Stimulated activated CD8-positive, alpha-beta memory T cell treated with anti-CD3 and anti-CD28 coated beads, Interleukin-12 subunit alpha, Interleukin-12 subunit beta, amount 100 ng/mL, for 24 hours (primary cell): ENCODE results near the gene PCGF3.
"Not testable (repeated sequence)": the region's sequence is repeated elsewhere in the genome, so short reads cannot be mapped to it uniquely, and the experiment has no call there.

ENCODE experiments used
- DNase-seq: peaks from one replicate; pipeline ENCODE4 v3.0.0-alpha.2; 2020; ENCODE audit errors: extremely low read depth

PCGF3 gene

DNA sequence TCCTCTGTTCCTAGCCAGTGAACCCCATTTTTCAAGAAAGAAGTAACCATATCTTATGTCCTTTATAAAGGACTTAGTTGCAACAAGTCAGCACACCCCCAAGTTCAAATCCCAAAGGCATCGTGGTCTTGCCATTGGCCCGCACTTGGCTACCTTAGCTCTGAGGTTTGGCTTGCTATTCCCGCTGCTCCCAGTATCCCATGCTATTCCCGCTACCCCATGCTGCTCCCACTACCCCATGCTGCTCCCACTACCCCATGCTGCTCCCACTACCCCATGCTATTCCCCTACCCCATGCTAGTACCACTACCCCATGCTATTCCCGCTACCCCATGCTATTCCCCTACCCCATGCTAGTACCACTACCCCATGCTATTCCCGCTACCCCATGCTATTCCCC, 37.4 kb upstream of the PCGF3 start:
- not testable (repeated sequence) for DNase-seq

DNA sequence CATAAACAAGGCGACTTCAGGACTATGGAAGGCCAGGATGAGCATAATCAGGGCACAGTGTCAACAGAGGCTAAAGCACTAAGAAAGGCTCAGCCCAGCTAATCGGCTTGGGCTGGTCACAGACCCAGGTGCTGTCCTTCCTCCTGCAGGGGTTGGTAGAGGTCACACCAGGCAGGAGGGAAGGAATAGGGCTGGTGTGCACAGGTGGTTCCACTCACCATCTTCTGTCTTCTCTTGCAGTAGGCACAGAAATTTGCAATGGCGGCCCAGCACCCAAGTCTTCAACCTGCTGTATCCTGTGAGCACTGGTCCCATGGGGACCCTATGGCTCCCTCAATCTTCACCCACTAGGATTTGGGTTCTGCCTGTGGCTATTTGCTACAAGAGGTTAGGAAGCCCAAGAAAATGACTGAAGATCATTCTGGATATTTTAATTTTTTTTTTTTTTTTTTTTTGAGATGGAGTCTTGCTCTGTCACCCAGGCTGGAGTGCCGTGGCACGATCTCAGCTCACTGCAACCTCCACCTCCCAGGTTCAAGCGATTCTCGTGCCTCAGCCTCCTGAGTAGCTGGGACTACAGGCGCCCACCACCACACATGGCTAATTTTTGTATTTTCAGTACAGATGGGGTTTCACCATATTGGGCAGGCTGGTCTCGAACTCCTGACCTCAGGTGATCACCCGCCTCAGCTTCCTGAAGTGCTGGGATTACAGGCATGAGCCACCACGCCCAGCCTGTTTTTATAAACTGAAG, 35.6 kb upstream of the PCGF3 start:
- DNase-seq: not testable (repeated sequence)

DNA sequence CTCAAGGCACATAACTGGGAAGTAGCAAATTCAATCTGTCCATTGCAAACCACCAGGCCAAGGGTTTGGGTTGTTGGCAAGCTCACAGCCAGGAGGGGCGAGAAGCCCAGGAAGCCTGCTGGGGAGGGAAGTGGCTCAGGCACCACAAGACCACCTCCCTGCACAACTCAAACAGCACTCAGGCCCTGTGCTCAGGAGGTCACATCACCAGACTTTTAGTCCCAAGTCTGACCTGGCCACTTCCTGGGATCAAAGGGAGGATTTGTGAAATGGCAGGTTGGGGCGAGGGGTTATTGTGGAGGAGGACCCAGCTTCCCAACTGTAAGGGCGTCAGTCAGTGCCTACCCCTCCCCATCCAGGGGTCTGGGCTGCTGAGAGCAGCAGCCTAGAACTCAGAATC, 33.9 kb upstream of the PCGF3 start:
- no peak for DNase-seq

DNA sequence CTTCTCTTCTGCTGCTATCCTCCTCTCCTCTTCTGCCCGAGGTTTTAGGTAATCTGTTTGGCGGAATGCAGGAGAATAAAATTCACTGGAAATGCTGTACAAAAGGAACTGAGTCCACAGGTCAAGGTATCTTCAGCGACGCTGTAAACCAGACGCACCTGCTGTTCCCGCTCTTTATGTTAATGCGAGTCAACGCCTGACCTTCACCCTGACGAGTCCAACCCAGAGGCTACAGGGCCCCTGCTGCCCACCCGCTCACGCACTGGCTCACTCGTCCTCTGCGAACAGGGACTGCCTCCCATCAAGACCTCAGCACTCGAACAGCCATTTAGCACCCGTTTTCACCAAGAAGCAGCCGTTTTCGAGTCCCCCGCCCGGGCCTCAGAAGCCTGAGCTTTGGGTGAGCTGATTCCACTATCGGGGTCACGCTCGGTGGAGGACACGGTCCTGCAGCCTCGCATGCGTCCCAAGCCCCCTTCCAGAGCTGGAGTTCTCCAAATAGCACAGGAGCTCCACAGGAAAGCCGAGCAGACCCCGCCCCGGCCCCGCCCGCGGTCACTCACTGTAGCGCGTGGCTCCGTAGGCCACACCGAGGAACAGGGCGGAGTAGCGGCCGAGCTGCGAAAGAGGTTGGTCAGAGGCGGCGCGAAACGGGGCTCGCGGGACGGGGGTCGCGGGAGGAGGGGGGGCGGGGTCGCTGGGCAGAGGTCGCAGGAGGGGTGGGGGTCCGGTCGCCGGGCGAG, 32.1 kb upstream of the PCGF3 start:
- DNase-seq: no peak

- peak; percentile 93 for DNase-seq
These were observed 31.2 kb upstream of the PCGF3 start, which contains the start of the genes ATP5ME and MYL5 for GRCh38 chr4:674172-675035. ATP5ME (minus strand) TSS chr4:674276; CDS start chr4:674247, 29 bp downstream. MYL5 (plus strand) TSS chr4:674542; CDS start chr4:678027, 3,485 bp downstream.

DNA sequence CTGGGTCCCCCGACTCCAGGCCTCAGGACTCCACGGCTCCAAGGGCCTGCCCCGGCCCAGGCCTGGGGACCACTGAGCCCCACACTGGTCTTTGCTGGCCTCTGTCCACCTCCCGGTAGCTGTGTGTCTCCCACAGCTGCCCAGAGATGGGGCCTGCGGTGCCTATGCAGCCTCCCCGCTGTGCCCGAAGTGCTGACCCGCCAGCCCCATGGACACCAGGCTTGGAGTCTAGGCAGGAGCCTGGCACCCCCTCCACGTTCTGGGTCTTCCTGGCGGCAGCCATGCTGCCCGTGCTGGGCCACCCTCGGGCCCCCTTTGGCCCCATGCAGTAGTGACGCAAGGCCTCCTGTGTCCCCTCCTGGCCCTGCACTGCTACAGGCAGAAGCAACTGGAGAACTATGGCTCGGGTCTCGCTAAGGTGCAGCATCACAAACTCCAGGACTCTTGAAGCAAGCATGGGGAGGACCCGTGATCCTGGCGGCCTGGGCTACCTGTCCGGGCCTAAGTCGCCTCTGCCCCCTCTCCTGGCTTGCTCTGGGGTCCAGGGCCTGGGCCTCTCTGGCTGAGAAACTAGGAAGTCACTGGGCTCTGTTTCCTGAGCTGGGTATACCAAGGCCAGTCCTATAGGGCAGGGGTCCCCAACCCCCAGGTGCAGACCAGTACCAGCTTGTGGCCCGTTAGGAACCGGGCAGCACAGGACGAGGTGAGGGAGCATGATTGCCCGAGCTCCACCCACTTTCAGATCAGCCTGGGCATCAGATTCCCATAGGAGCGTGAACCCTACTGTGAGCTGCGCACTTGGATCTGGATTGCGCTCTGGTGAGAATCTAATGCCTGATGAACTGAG, 30.4 kb upstream of the PCGF3 start:
- no peak for DNase-seq

GRCh38 chr4:675980-676870, 29.4 kb upstream of the PCGF3 start:
- DNase-seq: no peak

- DNase-seq: no peak
These were observed 28.8 kb upstream of the PCGF3 start for GRCh38 chr4:676871-677235.

GRCh38 chr4:677431-678293, 28.0 kb upstream of the PCGF3 start:
- DNase-seq: no peak

DNA sequence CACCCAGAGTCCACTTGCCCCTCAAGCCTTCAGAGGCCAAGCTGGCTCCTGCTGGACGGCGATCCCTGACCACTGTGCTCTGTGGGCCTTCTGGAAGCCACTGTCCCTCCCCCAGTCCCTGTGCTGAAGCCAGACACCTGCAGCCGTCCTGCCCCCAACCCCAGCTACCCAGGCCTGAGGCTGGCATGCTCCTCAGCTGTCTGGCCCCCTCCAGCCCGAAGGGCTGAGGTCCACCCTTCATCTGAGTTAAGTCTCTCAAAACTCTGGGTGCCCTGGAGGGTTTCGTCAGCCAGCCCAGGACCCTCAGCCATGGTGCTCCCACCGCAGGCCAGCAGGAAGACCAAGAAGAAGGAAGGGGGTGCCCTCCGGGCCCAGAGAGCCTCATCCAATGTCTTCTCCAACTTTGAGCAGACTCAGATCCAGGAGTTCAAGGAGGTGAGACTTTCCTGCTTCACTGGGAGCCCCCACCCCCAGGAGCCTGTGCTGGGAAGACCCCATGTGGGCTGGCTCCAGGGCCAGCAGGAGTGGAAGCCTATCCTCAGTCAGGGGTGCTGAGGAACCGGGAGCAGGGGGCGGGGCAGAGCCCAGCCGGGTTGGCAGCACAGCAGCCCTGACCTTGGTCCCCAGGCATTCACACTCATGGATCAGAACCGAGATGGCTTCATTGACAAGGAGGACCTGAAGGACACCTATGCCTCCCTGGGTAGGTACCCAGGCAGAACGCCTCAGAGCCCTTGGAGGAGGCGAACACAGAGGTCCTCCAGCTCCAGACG, 27.1 kb upstream of the PCGF3 start:
- DNase-seq: no peak

DNA sequence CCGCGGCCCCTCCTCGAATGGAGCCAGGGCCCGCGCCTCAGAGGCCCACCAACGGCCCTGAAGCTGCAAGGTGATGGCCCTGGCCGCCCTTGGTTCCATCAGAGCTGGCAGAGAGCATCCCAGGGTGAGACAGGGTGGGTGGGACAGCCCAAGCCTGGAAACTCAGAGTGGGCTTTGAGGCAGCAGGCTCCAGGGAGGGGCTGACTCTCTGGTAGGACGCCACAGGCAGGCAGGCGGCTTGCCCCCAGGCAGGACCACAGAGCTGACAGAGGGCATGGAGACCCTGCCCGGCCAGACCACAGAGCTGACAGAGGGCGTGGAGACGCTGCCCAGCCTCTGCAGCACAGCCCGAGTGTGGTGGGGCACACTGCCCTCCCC, 26.5 kb upstream of the PCGF3 start:
- no peak for DNase-seq

- DNase-seq: no peak
These were observed 26.0 kb upstream of the PCGF3 start for GRCh38 chr4:679629-680028.

- DNase-seq: no peak
These were observed 25.5 kb upstream of the PCGF3 start for GRCh38 chr4:680091-680490.

DNA sequence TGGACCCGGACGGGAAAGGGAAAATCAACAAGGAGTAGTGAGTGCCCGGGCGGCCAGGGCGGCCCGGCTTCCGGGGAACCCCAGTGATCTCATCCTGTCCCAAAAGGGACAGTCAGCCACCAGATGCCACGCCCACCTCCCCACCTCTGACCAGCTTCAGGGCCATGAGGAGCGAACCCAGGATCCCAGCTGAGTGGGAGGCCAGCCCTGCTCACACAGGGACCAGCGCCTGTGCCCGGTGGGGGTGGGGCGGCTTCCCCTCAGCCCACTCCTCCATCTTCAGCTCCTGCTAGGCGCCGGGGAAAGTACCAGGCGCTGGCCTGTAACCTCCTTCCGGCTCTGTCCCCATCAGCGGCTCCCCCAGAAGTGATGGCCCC, 25.1 kb upstream of the PCGF3 start:
- no peak for DNase-seq

DNA sequence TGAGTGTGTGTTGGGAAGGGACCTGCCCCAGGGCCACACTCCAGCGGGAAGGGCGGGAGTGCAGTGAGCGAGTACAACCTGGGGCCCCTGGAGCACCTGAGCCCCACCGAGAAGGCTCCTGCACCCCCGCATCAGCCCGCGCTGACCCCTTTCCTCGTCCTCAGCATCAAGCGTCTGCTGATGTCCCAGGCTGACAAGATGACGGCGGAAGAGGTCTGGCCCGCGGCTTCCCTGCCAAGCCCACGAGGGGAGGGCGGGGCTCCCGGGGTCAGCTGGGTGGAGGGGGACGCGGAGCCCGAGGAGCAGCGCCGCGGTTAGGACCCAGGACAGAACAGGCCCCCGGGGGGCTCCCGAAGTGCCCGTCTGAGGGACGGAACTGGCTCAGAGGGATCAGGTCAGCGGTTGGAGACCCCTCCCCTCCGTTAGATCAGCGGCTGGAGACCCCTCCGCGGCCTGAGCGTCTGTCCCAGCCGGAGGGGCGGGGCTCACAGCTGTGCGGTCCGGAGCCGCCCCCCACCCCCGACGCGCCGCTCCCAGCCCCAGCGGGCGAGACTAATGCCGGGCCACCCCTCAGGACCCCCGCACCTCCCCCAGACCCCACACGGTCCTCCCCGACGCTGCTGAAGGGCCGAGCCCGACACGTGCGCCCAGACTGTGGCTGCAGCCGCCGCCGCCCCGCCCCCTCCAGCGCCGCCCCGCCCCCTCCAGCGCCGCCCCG, 24.5 kb upstream of the PCGF3 start:
- DNase-seq: no peak

GRCh38 chr4:681736-682451, 23.7 kb upstream of the PCGF3 start:
- DNase-seq: no peak

- DNase-seq: no peak
These were observed 23.0 kb upstream of the PCGF3 start for GRCh38 chr4:682490-683172.
